ENCODE results near the gene IMPA2.

Gene IMPA2

DNA sequence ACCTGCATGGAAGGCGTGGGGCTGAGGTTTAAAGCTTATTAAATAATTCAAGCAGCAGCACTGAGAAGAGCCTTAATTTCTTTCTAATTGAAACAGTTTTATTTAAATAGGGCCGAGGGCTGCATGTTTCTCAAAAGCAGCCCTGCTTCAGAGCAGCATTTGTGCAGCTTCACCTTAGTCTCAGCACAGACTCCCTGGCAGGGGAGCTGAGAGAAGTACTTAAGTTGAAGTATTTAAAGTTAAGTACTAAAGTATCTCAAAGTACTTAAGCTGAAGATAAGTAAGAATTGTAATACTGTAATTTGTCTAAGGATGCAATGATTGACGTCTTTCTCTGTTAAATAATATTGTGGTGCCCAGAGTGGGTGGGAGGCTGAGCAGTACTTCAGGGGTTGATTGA lies 31.4 kb downstream of the IMPA2 start:
- H3K36me3 ChIP-seq (replicated peaks; ENCODE audit: low read depth, low read length) = no peaks in the 10 kb centered on the region

DNA sequence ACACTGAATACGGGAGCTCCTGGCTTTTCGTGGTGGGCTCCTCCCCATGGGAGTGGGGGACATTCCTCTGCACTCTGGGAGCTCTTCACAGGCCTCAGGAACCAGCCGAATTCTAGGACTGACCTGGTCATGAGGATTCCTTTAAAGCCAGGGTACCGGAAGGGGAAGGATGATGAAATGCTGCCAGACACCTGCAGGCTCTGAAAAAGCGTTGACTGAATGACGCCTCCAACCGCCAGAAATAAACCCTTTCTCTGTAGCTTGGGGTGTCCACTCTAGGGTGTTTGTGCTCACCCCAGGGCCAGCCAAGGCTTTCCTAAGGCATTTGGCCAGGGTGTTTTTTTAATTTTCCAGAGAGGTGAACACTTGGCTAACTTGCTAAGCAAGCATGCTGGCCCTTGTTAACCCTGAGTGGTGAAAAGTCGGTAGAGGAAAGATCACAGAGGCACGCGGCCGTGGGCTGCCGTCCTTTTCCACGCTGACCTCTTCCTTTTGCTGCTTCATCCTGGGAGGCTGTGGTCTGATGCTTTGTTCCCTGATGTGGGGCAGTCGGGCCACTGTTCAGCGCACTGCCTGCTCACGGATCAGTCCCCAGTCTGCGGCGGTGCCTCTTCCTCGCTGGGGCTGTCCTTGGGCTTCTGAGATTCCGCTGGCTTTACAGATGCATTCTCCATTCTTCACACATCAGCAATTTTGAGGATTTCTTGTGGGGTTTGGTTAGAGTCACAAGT lies 32.0 kb downstream of the IMPA2 start:
- H3K36me3 ChIP-seq (replicated peaks; ENCODE audit: low read depth, low read length) = no peaks in the 10 kb centered on the region

More for the DNA sequence above, 31.4 kb downstream of the IMPA2 start:
- H3K4me2 ChIP-seq (ENCODE audit: low read length) = no peak overlapping the region
- no peaks in the 10 kb centered on the region for H3K27me3 ChIP-seq (ENCODE audit: low read depth, low read length)
- H3K4me3 ChIP-seq (ENCODE audit: low read length) = no peak overlapping the region
- H3K9ac ChIP-seq (ENCODE audit: low read length) = no peak overlapping the region
- no peaks in the 10 kb centered on the region for H3K79me2 ChIP-seq (ENCODE audit: low read length)
- H3K27ac ChIP-seq (ENCODE audit: low read length) = no peak overlapping the region
- TF ChIP-seq EZH2phosphoT487 (IDR thresholded peaks at IDR 0.05; ENCODE audit: low read depth) (no peak), CTCF (IDR thresholded peaks at IDR 0.05; ENCODE audit: low read depth, low read length) (no peak)
- no peak overlapping the region for H2AFZ ChIP-seq (ENCODE audit: low read depth, low read length)
- no peaks in the 10 kb centered on the region for H3K9me3 ChIP-seq (ENCODE audit: insufficient read depth, low read length)
- no peaks in the 10 kb centered on the region for H4K20me1 ChIP-seq (ENCODE audit: insufficient read depth, low read length)
- H3K4me1 ChIP-seq (ENCODE audit: low read length) = no peaks in the 10 kb centered on the region

GRCh38 chr18:12014086-12014485 lies 32.8 kb downstream of the IMPA2 start:
- no peak overlapping the region for H3K27ac ChIP-seq (ENCODE audit: low read length)
- TF ChIP-seq EZH2phosphoT487 (IDR thresholded peaks at IDR 0.05; ENCODE audit: low read depth) (no peak), CTCF (IDR thresholded peaks at IDR 0.05; ENCODE audit: low read depth, low read length) (no peak)
- H3K36me3 ChIP-seq (replicated peaks; ENCODE audit: low read depth, low read length) = no peaks in the 10 kb centered on the region
- H3K27me3 ChIP-seq (ENCODE audit: low read depth, low read length) = no peaks in the 10 kb centered on the region
- no peaks in the 10 kb centered on the region for H4K20me1 ChIP-seq (ENCODE audit: insufficient read depth, low read length)
- no peak overlapping the region for H3K4me2 ChIP-seq (ENCODE audit: low read length)
- no peak overlapping the region for H3K9ac ChIP-seq (ENCODE audit: low read length)
- no peak overlapping the region for H2AFZ ChIP-seq (ENCODE audit: low read depth, low read length)
- H3K4me1 ChIP-seq (ENCODE audit: low read length) = no peaks in the 10 kb centered on the region
- H3K79me2 ChIP-seq (ENCODE audit: low read length) = no peaks in the 10 kb centered on the region
- H3K9me3 ChIP-seq (ENCODE audit: insufficient read depth, low read length) = no peaks in the 10 kb centered on the region
- H3K4me3 ChIP-seq (ENCODE audit: low read length) = no peak overlapping the region

More for the DNA sequence above, 32.0 kb downstream of the IMPA2 start:
- no peaks in the 10 kb centered on the region for H4K20me1 ChIP-seq (ENCODE audit: insufficient read depth, low read length)
- H3K4me3 ChIP-seq (ENCODE audit: low read length) = no peak overlapping the region
- no peaks in the 10 kb centered on the region for H3K9me3 ChIP-seq (ENCODE audit: insufficient read depth, low read length)
- no peaks in the 10 kb centered on the region for H3K4me1 ChIP-seq (ENCODE audit: low read length)
- H3K79me2 ChIP-seq (ENCODE audit: low read length) = no peaks in the 10 kb centered on the region
- no peaks in the 10 kb centered on the region for H3K27me3 ChIP-seq (ENCODE audit: low read depth, low read length)
- H3K27ac ChIP-seq (ENCODE audit: low read length) = no peak overlapping the region
- no peak for TF ChIP-seq EZH2phosphoT487 (IDR thresholded peaks at IDR 0.05; ENCODE audit: low read depth)
- TF ChIP-seq CTCF (IDR thresholded peaks at IDR 0.05; ENCODE audit: low read depth, low read length) = no peak
- H3K9ac ChIP-seq (ENCODE audit: low read length) = no peak overlapping the region
- no peak overlapping the region for H2AFZ ChIP-seq (ENCODE audit: low read depth, low read length)
- H3K4me2 ChIP-seq (ENCODE audit: low read length) = no peak overlapping the region

GRCh38 chr18:12014521-12015415 lies 33.5 kb downstream of the IMPA2 start:
- no peaks in the 10 kb centered on the region for H3K36me3 ChIP-seq (replicated peaks; ENCODE audit: low read depth, low read length)
- H3K4me2 ChIP-seq (ENCODE audit: low read length) = no peak overlapping the region
- TF ChIP-seq EZH2phosphoT487 (IDR thresholded peaks at IDR 0.05; ENCODE audit: low read depth) = no peak
- TF ChIP-seq CTCF (IDR thresholded peaks at IDR 0.05; ENCODE audit: low read depth, low read length) = no peak
- H3K9ac ChIP-seq (ENCODE audit: low read length) = no peak overlapping the region
- no peak overlapping the region for H3K4me3 ChIP-seq (ENCODE audit: low read length)
- no peaks in the 10 kb centered on the region for H4K20me1 ChIP-seq (ENCODE audit: insufficient read depth, low read length)
- no peaks in the 10 kb centered on the region for H3K9me3 ChIP-seq (ENCODE audit: insufficient read depth, low read length)
- H3K4me1 ChIP-seq (ENCODE audit: low read length) = no peaks in the 10 kb centered on the region
- no peaks in the 10 kb centered on the region for H3K27me3 ChIP-seq (ENCODE audit: low read depth, low read length)
- H2AFZ ChIP-seq (ENCODE audit: low read depth, low read length) = no peak overlapping the region
- H3K79me2 ChIP-seq (ENCODE audit: low read length) = no peaks in the 10 kb centered on the region
- H3K27ac ChIP-seq (ENCODE audit: low read length) = no peak overlapping the region

Data from OCI-LY3 (cell line).